GM18517 (cell line): ENCODE results near the gene TTBK2.

Experiments used
- ATAC-seq: cut with Tn5 transposase; IDR thresholded peaks from one replicate; pipeline ENCODE4 v1.9.1; 2021; ENCODE audit warnings: mild to moderate bottlenecking, moderate library complexity; ENCODE audit not compliant: unreplicated experiment

TTBK2 gene

GRCh38 chr15:42730135-42730534, 190.4 kb downstream of the TTBK2 start:
- no peak for ATAC-seq

GRCh38 chr15:42729409-42729808, 191.2 kb downstream of the TTBK2 start:
- ATAC-seq: no peak

DNA sequence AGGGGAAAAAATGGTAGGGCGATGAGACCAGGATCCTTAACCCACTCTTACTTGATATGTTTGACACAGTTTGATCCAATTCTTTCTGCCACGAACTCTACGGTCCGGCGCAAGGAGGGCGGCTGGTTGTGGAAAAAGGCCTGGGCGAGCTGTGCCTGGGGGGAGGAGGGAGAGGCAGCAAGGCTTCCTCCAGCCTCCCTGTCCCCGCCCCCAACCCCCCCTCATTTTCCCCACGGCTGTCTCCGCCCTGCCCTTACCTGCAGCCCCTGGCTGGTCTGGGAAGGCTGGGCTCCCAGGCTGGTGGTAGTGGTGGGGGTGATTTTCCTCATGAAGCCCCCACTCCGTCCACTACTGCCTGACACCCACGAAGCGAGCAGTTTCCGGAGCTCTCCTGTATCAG, 191.6 kb downstream of the TTBK2 start:
- ATAC-seq: no peak

- ATAC-seq: no peak
These were observed 192.0 kb downstream of the TTBK2 start for GRCh38 chr15:42728560-42728959.

DNA sequence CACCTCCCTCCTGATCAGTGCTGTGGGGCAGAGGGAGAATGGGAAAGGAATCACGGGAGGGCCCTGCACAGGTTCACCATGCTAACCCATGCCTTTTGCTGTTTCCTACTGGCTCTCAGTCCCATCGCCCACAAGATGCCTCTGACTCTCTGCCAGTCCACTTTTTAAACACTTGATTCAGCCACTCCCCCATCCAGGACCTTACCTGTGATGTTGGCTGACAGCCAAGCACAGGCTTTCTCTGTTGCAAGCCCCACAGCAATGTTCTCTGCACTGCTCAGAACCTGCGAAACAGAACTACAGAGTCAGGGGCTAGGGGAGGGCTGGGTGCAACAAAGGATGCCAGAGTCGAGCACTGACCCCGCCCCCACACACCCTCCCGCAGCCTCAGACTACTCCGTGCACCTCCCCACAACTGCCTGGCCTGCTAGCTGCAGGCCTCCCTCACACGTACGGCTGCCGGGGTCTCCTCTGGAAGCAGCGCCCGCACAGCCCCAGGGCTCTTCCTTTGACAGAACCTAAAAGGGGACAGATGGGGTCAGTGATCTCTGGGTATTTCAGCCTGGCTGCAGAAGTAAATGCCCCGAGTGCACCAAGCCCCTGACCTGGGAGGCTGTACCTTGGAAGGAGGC, 192.7 kb downstream of the TTBK2 start:
- no peak for ATAC-seq

DNA sequence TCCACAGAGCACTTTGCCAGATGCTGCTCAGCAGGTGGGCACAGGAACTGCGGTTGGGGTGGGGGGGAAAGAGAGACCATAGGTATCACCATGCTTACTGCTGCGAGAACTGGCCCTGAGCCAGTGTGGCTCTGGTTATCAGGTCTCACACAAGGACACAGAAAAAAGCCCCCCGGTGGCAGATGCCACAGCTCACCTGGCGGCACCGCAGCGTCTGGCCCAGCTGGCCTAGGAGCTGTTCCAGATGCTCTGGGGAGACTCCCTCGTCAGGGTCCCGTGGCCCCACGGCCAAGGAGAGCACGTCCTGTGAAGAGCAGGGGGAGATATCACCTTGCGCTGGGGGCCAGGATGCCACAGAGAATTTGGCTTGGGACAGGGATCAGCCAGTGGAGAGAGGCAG, 194.5 kb downstream of the TTBK2 start:
- no peak for ATAC-seq

- ATAC-seq: no peak
These were observed 195.2 kb downstream of the TTBK2 start for GRCh38 chr15:42725331-42725903.

- no peak for ATAC-seq
These were observed 196.3 kb downstream of the TTBK2 start for GRCh38 chr15:42724276-42724675.

- no peak for ATAC-seq
These were observed 197.5 kb downstream of the TTBK2 start for GRCh38 chr15:42723068-42723467.

GRCh38 chr15:42721916-42722315, 198.7 kb downstream of the TTBK2 start:
- ATAC-seq: no peak

DNA sequence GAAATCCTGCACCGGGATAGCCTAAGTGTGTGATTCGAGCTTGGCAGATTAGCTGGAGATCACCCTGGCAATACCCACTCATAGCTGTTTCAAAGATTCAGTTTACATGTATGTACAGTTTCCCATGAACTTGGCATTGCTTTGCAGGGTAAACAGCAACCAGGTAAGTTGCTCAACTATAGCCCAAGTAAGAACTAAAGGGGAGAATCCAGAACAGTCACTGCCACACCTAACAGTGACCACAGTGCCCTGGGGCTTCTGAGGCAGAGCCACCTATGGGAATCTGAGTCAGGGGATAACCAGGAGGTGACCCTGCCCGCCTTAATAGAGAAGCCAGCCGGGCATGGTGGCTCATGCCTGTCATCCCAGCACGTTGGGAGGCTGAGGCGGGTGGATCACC, 199.6 kb downstream of the TTBK2 start:
- no peak for ATAC-seq

DNA sequence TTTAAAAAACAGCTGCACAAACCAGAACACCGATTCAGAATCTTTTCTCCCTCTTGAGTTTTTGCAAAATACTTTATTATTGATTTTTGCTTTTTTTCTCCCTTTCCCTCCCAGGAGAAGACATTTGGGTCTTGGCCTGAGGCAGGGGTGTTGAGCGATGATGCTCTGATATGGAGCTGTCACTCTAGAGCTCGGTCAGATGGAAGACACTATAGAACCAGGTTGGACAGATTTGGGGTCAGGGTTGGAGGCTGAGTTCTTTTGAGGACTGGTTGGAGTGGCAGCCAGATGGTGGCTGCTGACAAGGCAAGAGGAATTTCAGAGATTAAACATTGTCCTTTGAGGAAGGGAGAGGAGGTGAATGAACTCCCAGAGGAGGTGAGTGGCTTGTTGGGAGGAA, 200.5 kb downstream of the TTBK2 start:
- ATAC-seq: no peak

GRCh38 chr15:42719043-42719442, 201.5 kb downstream of the TTBK2 start:
- ATAC-seq: no peak

- ATAC-seq: no peak
These were observed 204.0 kb downstream of the TTBK2 start for GRCh38 chr15:42716626-42717025.

- ATAC-seq: no peak
These were observed 204.5 kb downstream of the TTBK2 start for GRCh38 chr15:42716125-42716524.

DNA sequence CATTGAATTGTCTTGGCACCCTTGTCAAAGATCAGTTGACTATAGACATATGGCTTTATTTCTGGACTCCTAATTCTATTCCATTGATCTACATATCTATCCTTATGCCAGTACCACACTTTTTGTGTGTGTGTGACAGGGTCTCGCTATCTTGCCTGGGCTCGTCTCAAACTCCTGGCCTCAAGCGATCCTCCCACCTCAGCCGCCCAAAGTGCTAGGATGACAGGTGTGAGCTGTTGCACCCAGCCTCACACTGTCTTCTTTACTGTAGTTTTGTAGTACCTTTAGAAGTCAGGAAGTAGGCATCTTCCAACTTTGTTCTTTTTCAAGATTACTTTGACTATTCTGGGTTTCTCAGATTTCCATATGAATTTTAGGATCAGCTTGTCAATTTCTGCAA, 208.0 kb downstream of the TTBK2 start:
- ATAC-seq: no peak

GRCh38 chr15:42711746-42712145, 208.8 kb downstream of the TTBK2 start:
- no peak for ATAC-seq

GRCh38 chr15:42710662-42711061, 209.9 kb downstream of the TTBK2 start:
- no peak for ATAC-seq

GRCh38 chr15:42707873-42708544, 212.6 kb downstream of the TTBK2 start:
- no peak for ATAC-seq

DNA sequence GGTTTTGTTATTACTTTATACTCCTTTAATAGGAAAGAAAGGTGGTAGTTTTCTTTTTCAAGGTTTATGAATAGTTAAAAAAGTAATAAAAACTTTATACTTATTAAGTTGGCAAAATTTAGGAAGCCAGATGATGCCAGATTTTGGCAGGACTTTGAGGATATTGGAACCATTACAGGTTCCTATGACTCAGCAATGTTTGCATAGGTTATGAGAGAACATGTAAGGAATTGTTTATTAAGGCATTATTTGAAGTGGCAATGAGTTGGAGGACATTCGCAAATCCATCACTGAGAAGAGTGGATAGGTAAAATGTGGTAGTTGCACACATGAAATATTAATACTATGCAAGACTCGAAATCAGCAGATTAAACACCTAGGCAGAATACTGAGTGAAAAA, 213.5 kb downstream of the TTBK2 start:
- no peak for ATAC-seq

DNA sequence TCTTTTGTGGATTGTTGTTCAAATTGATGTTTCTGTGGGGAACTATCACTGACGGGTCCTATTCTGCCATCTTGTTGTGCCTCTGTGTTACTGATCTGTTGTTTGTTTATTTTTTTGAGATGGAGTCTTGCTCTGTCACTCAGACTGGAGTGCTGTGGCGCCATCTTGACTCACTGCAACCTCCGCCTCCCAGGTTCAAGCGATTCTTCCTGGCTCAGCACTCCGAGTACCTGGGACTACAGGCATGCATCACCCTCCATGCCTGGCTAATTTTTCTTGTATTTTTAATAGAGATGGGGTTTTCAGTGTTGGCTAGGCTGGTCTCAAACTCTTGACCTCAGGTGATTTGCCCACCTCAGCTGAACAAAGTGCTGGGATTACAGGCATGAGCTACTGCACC, 215.2 kb downstream of the TTBK2 start:
- no peak for ATAC-seq

- ATAC-seq: no peak
These were observed 216.1 kb downstream of the TTBK2 start for GRCh38 chr15:42704492-42704926.
